Measurements from ENCODE around the gene RPS17. TPM values are rescaled to one million over a fixed set of nuclear protein-coding genes. Genes with fewer than 3 reads are reported as not detected.

Gene RPS17
- total and polyA plus RNA-seq, 10 of the 15 experiments (the other 5 are each of a cell fraction or from before 2014, with no cell fraction given), result 1,223 to 7,871 (median 3,879) TPM

DNA sequence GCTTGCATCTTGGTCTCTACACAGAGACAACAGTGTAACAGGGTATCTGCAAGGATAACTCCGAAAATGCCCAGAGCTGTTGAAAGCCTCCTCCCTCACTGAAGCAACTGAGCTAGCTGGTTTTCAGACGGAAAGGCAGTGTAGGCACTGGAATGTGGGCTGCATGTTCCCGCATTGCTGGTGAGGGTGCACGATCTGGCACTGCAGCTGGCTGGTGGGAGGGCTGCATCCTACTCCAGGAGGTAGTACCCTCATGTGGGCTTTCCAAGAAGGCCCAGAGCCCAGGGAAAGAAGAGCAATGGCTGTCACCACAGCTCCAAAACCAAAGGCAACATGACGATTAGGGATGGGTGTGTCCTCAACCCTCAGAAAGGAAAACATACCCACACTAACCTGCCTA is 28.7 kb upstream of the RPS17 start:
- in situ Hi-C loops (cut with MboI) (no loop called here), intact Hi-C loops (cut with micrococcal nuclease; ENCODE audit: unreplicated experiment) (no loop called here)
- DNase-seq (ENCODE audit: low read depth, low spot score), result no peak
- BruUV-seq (replicated peaks), result no TSS peak
- CTCF ChIA-PET, result no interaction called here
- SMC1A ChIA-PET (ENCODE audit: uncharacterized antibody, unreplicated experiment), result no interaction called here
- 40% methylated on average over 5 of the region's 5 CpGs for WGBS (ENCODE audit: insufficient coverage, insufficient replicate concordance, low lambda C conversion rate, missing lambda C conversion rate)
- no peaks in the 10 kb centered on the region for H3K36me3 ChIP-seq (ENCODE audit: control insufficient read depth in 2 of 2, insufficient read depth in 2 of 2, low read length in 1 of 2)
- H3K27ac ChIP-seq (ENCODE audit: control insufficient read depth, insufficient read depth), result no peak overlapping the region
- H3K9me3 ChIP-seq (replicated peaks; ENCODE audit: control insufficient read depth, insufficient read depth, low read length), result no peaks in the 10 kb centered on the region
- H2AFZ ChIP-seq (ENCODE audit: control insufficient read depth, low read depth, low read length), result no peak overlapping the region
- TF ChIP-seq, protein P1, sequence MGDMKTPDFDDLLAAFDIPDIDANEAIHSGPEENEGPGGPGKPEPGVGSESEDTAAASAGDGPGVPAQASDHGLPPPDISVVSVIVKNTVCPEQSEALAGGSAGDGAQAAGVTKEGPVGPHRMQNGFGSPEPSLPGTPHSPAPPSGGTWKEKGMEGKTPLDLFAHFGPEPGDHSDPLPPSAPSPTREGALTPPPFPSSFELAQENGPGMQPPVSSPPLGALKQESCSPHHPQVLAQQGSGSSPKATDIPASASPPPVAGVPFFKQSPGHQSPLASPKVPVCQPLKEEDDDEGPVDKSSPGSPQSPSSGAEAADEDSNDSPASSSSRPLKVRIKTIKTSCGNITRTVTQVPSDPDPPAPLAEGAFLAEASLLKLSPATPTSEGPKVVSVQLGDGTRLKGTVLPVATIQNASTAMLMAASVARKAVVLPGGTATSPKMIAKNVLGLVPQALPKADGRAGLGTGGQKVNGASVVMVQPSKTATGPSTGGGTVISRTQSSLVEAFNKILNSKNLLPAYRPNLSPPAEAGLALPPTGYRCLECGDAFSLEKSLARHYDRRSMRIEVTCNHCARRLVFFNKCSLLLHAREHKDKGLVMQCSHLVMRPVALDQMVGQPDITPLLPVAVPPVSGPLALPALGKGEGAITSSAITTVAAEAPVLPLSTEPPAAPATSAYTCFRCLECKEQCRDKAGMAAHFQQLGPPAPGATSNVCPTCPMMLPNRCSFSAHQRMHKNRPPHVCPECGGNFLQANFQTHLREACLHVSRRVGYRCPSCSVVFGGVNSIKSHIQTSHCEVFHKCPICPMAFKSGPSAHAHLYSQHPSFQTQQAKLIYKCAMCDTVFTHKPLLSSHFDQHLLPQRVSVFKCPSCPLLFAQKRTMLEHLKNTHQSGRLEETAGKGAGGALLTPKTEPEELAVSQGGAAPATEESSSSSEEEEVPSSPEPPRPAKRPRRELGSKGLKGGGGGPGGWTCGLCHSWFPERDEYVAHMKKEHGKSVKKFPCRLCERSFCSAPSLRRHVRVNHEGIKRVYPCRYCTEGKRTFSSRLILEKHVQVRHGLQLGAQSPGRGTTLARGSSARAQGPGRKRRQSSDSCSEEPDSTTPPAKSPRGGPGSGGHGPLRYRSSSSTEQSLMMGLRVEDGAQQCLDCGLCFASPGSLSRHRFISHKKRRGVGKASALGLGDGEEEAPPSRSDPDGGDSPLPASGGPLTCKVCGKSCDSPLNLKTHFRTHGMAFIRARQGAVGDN (IDR thresholded peaks at IDR 0.05), result no peak
- TF ChIP-seq RCOR1 (conservative IDR thresholded peaks at IDR 0.05; ENCODE audit: low read depth, low read length) (no peak), ZNF217 (IDR thresholded peaks at IDR 0.05) (no peak), CBFB (IDR thresholded peaks at IDR 0.05; ENCODE audit: low read depth) (no peak), LARP7 (IDR thresholded peaks at IDR 0.05) (no peak), YBX1 (IDR thresholded peaks at IDR 0.05) (no peak), NFYA (IDR thresholded peaks at IDR 0.05; ENCODE audit: borderline replicate concordance, low read depth, low read length) (no peak)
- TF ChIP-seq, protein P2, sequence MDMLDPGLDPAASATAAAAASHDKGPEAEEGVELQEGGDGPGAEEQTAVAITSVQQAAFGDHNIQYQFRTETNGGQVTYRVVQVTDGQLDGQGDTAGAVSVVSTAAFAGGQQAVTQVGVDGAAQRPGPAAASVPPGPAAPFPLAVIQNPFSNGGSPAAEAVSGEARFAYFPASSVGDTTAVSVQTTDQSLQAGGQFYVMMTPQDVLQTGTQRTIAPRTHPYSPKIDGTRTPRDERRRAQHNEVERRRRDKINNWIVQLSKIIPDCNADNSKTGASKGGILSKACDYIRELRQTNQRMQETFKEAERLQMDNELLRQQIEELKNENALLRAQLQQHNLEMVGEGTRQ (IDR thresholded peaks at IDR 0.05; ENCODE audit: borderline replicate concordance, low read depth, low read length), result no peak
- TF ChIP-seq, protein P3, sequence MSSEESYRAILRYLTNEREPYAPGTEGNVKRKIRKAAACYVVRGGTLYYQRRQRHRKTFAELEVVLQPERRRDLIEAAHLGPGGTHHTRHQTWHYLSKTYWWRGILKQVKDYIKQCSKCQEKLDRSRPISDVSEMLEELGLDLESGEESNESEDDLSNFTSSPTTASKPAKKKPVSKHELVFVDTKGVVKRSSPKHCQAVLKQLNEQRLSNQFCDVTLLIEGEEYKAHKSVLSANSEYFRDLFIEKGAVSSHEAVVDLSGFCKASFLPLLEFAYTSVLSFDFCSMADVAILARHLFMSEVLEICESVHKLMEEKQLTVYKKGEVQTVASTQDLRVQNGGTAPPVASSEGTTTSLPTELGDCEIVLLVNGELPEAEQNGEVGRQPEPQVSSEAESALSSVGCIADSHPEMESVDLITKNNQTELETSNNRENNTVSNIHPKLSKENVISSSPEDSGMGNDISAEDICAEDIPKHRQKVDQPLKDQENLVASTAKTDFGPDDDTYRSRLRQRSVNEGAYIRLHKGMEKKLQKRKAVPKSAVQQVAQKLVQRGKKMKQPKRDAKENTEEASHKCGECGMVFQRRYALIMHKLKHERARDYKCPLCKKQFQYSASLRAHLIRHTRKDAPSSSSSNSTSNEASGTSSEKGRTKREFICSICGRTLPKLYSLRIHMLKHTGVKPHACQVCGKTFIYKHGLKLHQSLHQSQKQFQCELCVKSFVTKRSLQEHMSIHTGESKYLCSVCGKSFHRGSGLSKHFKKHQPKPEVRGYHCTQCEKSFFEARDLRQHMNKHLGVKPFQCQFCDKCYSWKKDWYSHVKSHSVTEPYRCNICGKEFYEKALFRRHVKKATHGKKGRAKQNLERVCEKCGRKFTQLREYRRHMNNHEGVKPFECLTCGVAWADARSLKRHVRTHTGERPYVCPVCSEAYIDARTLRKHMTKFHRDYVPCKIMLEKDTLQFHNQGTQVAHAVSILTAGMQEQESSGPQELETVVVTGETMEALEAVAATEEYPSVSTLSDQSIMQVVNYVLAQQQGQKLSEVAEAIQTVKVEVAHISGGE (CRISPR knock-in tag; IDR thresholded peaks at IDR 0.05), result no peak
- H3K4me2 ChIP-seq (ENCODE audit: control insufficient read depth, insufficient read depth), result no peak overlapping the region
- no peaks in the 10 kb centered on the region for H3K79me2 ChIP-seq (ENCODE audit: control insufficient read depth, insufficient read depth, low read length)
- H3K9ac ChIP-seq (ENCODE audit: control insufficient read depth, insufficient read depth, low read length), result no peak overlapping the region
- H4K20me1 ChIP-seq (ENCODE audit: control insufficient read depth, insufficient read depth), result no peaks in the 10 kb centered on the region
- FAIRE-seq, result no peak
- H3K27me3 ChIP-seq (replicated peaks in 1 of 2; ENCODE audit: control insufficient read depth in 2 of 2, insufficient read depth in 2 of 2, low read length in 1 of 2), result peaks cover 5 to 14% of the 10 kb centered on the region in 2 experiments; a peak in 3 of 4 replicates
- no peak overlapping the region for H3K4me3 ChIP-seq
- no peak for ATAC-seq
- no peaks in the 10 kb centered on the region for H3K4me1 ChIP-seq (ENCODE audit: control insufficient read depth, insufficient read depth, low read length)
- POLR2A ChIA-PET, result no interaction called here
- RAD21 ChIA-PET (ENCODE audit: unreplicated experiment), result no interaction called here
